ENCODE measurements around the gene ST8SIA6.

- TF ChIP-seq, protein P1, sequence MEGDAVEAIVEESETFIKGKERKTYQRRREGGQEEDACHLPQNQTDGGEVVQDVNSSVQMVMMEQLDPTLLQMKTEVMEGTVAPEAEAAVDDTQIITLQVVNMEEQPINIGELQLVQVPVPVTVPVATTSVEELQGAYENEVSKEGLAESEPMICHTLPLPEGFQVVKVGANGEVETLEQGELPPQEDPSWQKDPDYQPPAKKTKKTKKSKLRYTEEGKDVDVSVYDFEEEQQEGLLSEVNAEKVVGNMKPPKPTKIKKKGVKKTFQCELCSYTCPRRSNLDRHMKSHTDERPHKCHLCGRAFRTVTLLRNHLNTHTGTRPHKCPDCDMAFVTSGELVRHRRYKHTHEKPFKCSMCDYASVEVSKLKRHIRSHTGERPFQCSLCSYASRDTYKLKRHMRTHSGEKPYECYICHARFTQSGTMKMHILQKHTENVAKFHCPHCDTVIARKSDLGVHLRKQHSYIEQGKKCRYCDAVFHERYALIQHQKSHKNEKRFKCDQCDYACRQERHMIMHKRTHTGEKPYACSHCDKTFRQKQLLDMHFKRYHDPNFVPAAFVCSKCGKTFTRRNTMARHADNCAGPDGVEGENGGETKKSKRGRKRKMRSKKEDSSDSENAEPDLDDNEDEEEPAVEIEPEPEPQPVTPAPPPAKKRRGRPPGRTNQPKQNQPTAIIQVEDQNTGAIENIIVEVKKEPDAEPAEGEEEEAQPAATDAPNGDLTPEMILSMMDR (conservative IDR thresholded peaks at IDR 0.05 in 1 of 2, IDR thresholded peaks at IDR 0.05 in 1 of 2; ENCODE audit: extremely low read depth in 1 of 2, insufficient read depth in 1 of 2, low read depth in 1 of 2, low read length in 2 of 2) = no peak
- no peak for TF ChIP-seq EZH2 (IDR thresholded peaks at IDR 0.05; ENCODE audit: borderline replicate concordance, low read length)
Measured at GRCh38 chr10:17453373-17454091, 863 bp downstream of the ST8SIA6 start.
